ENCODE measurements around the gene IPO9.

IPO9 gene

DNA sequence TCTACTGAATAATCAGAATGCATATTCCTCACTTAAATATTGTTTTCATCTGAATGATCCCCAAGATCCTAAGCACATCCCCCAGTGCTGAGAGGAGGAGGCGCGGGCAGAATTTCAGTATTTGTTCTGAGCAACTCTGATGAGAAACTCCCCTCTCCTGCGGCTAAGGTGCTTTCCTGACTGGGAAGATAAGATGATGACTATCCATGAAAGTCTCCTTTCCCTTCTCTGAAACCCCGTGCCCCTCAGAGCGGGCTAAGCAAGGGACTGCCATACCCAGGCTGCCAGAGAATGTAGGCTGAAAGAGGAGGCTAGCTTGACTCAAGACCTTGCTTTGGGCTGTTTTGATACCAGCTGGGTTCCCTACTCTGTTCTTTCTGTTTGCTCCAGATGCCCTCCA, 39.7 kb upstream of the IPO9 start:
- Histone ChIP-seq H3K27me3 (ENCODE audit: control insufficient read depth, insufficient read depth, low read length) (no peaks in the 10 kb centered on the region), H3K27ac (ENCODE audit: low read length) (no peak overlapping the region), H3K36me3 (ENCODE audit: control insufficient read depth, insufficient read depth, low read length) (peaks cover 19% of the 10 kb centered on the region), H3K4me3 (ENCODE audit: low read length) (no peak overlapping the region), H3K4me1 (ENCODE audit: control insufficient read depth, insufficient read depth, low read length) (no peaks in the 10 kb centered on the region), H3K9me3 (ENCODE audit: control insufficient read depth, insufficient read depth, low read length) (no peaks in the 10 kb centered on the region)
- no peak for DNase-seq (ENCODE audit: low read depth, low spot score)
- WGBS (ENCODE audit: insufficient coverage, insufficient read length): no CpG with 5 or more reads among the region's 5 CpGs

DNA sequence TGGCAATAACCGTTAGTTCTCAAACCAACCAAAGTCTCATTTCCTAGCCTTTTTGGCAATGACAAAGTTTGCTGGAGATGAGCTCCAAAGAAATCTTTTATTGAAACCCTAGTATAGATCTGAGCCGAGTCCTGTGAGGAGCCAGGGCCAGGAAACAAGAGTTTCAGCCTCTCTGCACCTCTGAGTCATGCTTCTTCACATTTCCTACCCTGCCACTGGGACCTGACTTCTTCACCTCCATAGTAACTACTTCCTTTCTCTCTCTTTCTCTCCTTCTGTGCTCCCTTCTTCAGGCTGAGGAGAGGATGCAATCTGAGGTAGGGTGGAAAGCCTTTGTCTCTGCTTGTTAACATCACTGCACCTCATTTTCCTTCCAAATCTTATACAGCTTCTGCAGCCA, 38.7 kb upstream of the IPO9 start:
- H3K4me3 ChIP-seq (ENCODE audit: low read length): no peak overlapping the region
- DNase-seq (ENCODE audit: low read depth, low spot score): no peak
- WGBS (ENCODE audit: insufficient coverage, insufficient read length): no CpG with 5 or more reads among the region's 2 CpGs
- H3K9me3 ChIP-seq (ENCODE audit: control insufficient read depth, insufficient read depth, low read length): no peaks in the 10 kb centered on the region
- H3K27ac ChIP-seq (ENCODE audit: low read length): no peak overlapping the region
- no peaks in the 10 kb centered on the region for H3K4me1 ChIP-seq (ENCODE audit: control insufficient read depth, insufficient read depth, low read length)
- no peaks in the 10 kb centered on the region for H3K27me3 ChIP-seq (ENCODE audit: control insufficient read depth, insufficient read depth, low read length)
- H3K36me3 ChIP-seq (ENCODE audit: control insufficient read depth, insufficient read depth, low read length): peaks cover 19% of the 10 kb centered on the region

DNA sequence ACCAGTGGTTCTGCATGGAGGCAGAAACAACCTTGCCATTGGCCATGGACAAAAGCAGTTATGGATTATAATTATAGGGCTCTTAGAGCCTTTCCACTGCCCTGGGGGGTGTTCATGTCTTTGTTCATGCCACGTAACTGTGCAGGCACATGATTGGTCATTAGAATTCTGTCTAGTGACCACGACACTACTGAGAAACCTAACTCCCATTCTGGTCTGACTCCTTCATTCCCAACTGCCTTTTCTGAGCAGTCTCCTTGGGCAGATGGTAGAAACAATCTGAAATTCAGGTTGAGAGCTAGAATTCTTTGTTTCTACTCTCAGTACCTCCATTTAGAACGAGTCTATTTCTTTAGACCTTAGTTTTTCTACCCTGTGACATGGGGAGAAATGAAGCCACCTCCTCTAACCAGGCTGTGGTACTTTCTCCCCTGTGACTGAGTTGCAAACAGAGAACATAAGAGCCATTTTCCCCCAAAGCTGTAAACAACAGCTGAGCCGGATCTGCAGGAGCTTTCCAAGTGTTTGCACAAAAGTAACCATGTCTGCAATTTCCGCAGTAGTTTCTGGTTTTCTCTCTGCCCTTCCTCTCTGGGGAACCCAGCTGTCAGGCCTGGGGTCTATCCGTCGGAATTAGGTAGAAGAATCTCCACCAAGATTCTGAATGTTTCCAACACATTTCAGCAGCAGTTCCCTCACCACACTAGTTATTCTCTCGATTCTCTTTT, 37.7 kb upstream of the IPO9 start:
- no peak for DNase-seq (ENCODE audit: low read depth, low spot score)
- 100% methylated on average over 1 of the region's 8 CpGs for WGBS (ENCODE audit: insufficient coverage, insufficient read length)
- H3K4me1 ChIP-seq (ENCODE audit: control insufficient read depth, insufficient read depth, low read length): no peaks in the 10 kb centered on the region
- no peak overlapping the region for H3K27ac ChIP-seq (ENCODE audit: low read length)
- no peaks in the 10 kb centered on the region for H3K9me3 ChIP-seq (ENCODE audit: control insufficient read depth, insufficient read depth, low read length)
- H3K27me3 ChIP-seq (ENCODE audit: control insufficient read depth, insufficient read depth, low read length): no peaks in the 10 kb centered on the region
- no peak overlapping the region for H3K4me3 ChIP-seq (ENCODE audit: low read length)
- H3K36me3 ChIP-seq (ENCODE audit: control insufficient read depth, insufficient read depth, low read length): peaks cover 23% of the 10 kb centered on the region

DNA sequence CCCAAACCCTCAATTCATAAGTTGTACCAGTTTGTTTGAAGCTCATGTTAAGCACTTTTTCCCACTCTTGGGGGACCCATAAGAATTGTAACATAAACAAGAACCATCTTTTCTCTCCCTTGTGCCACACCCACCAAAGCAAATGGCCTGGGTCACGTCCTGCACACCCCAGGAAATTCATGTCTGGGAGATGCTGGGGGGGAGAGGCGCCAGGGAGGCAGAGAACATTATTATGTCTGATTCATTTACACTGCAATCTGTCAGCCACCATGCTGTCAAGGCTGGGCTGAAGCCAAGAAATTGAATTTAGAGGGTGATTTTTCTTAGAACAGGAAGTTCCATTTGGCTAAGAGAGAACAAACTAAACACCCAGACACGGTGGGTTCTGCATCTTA, 37.2 kb upstream of the IPO9 start:
- no CpG with 5 or more reads among the region's 3 CpGs for WGBS (ENCODE audit: insufficient coverage, insufficient read length)
- no peaks in the 10 kb centered on the region for H3K27me3 ChIP-seq (ENCODE audit: control insufficient read depth, insufficient read depth, low read length)
- DNase-seq (ENCODE audit: low read depth, low spot score): no peak
- peaks cover 21% of the 10 kb centered on the region for H3K36me3 ChIP-seq (ENCODE audit: control insufficient read depth, insufficient read depth, low read length)
- no peaks in the 10 kb centered on the region for H3K4me1 ChIP-seq (ENCODE audit: control insufficient read depth, insufficient read depth, low read length)
- H3K27ac ChIP-seq (ENCODE audit: low read length): no peak overlapping the region
- no peak overlapping the region for H3K4me3 ChIP-seq (ENCODE audit: low read length)
- H3K9me3 ChIP-seq (ENCODE audit: control insufficient read depth, insufficient read depth, low read length): no peaks in the 10 kb centered on the region

DNA sequence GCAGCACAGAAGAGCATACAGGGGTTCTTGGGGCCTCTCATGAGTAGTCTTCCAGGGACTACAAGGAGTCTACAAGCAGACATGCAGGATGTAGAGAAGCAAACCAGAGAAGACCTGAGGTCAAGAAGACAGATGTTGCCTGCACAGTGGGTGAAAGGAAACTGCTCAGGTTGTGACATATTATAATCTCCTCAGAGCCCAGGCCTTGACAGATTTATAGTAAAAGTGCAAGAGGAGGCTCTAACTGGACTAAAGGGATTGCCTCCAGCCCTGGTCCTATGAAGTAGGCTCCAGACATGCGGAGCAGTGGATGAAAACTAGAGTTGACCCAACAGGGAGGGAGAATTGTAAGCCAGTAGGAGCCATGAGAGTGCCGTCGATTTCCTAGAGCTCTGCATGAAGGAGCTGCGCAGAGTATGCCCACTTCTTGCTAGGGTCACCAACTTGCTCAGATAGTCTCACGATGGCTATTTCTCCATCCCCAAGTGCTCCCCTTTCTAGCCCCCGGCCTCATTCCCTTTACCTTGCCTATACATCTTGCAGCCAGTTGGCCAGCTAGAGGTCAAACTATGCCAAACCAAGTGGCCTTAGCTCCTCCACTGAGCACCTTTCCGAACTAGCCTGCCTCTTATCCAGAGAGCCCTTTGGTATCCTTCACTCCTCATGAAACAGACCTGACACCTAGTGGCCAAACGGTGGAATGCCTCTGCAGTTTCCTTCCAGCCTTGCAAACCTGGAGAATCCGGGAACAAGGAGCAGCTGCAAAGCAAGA, 36.2 kb upstream of the IPO9 start:
- Histone ChIP-seq H3K27me3 (ENCODE audit: control insufficient read depth, insufficient read depth, low read length) (no peaks in the 10 kb centered on the region), H3K9me3 (ENCODE audit: control insufficient read depth, insufficient read depth, low read length) (no peaks in the 10 kb centered on the region), H3K4me1 (ENCODE audit: control insufficient read depth, insufficient read depth, low read length) (no peaks in the 10 kb centered on the region), H3K27ac (ENCODE audit: low read length) (no peak overlapping the region), H3K36me3 (ENCODE audit: control insufficient read depth, insufficient read depth, low read length) (peaks cover 19% of the 10 kb centered on the region), H3K4me3 (ENCODE audit: low read length) (no peak overlapping the region)
- DNase-seq (ENCODE audit: low read depth, low spot score): peak; percentile 80
- no CpG with 5 or more reads among the region's 9 CpGs for WGBS (ENCODE audit: insufficient coverage, insufficient read length)

DNA sequence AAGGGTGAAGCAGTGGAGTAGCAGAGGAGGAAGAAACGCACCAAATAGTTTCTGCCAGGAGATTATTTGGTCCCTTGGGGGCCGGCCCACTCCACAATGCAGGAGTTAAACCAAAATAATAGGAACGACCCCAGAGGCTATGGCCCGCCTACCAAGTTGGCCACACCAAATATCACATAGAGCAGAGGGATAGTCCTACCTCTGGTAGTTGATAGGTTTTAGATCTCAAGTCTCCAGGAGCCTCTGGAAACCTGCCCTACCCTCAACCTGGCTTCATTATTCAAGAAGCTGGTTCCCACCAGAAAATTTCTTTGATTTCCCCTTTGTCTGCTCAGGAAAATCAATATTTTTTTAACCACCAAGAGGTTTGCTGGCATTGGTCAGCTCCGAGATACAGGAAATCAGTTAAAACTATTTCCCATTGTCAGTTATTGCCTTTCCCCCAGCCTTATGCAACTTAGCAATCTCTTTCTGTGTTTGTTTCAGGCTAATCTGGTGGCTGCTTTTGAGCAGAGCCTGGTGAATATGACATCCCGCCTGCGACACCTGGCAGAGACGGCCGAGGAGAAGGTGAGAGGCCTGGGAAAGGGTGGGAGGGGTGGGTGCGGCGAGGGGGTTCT, 35.5 kb upstream of the IPO9 start:
- Histone ChIP-seq H3K4me3 (ENCODE audit: low read length) (no peak overlapping the region), H3K36me3 (ENCODE audit: control insufficient read depth, insufficient read depth, low read length) (peaks cover 15% of the 10 kb centered on the region), H3K9me3 (ENCODE audit: control insufficient read depth, insufficient read depth, low read length) (no peaks in the 10 kb centered on the region), H3K27ac (ENCODE audit: low read length) (no peak overlapping the region), H3K4me1 (ENCODE audit: control insufficient read depth, insufficient read depth, low read length) (no peaks in the 10 kb centered on the region), H3K27me3 (ENCODE audit: control insufficient read depth, insufficient read depth, low read length) (no peaks in the 10 kb centered on the region)
- WGBS (ENCODE audit: insufficient coverage, insufficient read length): no CpG with 5 or more reads among the region's 11 CpGs
- no peak for DNase-seq (ENCODE audit: low read depth, low spot score)

DNA sequence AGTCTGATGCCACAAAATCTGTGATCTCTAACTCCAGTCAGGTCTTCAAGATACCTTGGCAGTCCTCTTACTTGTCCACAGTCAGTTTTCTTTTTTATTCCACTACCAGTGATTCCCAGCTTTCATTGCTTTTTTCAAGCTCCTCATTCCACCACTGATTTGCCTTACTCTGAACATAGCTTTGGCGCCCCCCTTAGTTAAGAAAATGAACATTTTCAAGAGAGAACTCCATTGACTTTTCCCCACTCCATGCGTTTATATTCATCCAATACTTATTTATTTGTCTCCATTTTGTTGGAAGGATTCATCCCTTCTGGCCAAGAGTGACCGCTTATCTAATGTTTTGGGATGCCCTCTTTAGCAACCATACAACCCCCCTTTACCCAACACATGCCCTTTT, 33.9 kb upstream of the IPO9 start:
- DNase-seq (ENCODE audit: low read depth, low spot score): no peak
- Histone ChIP-seq H3K4me1 (ENCODE audit: control insufficient read depth, insufficient read depth, low read length) (no peaks in the 10 kb centered on the region), H3K27me3 (ENCODE audit: control insufficient read depth, insufficient read depth, low read length) (no peaks in the 10 kb centered on the region), H3K36me3 (ENCODE audit: control insufficient read depth, insufficient read depth, low read length) (peaks cover 12% of the 10 kb centered on the region; the same call in 1 of the 2 replicates), H3K27ac (ENCODE audit: low read length) (no peak overlapping the region), H3K9me3 (ENCODE audit: control insufficient read depth, insufficient read depth, low read length) (no peaks in the 10 kb centered on the region), H3K4me3 (ENCODE audit: low read length) (no peak overlapping the region)
- no CpG with 5 or more reads among the region's 3 CpGs for WGBS (ENCODE audit: insufficient coverage, insufficient read length)

DNA sequence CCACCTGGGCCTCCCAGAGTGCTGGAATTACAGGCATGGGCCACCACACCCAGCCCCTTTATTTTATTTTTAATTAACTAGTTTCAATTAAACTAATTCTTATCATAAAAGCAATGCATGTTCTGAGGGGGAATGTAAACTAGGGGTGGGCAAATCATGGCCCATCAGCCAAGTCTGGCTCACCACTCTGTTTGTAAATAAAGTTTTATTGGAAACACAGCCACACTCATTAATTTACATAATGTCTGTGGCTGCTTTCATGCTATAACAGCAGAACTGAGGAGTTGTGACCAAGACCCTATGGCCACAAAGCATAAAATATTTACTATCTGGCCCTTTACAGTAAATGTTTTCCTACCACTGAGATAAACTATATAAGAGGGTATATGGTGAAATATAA, 28.7 kb upstream of the IPO9 start:
- H3K4me1 ChIP-seq (ENCODE audit: control insufficient read depth, insufficient read depth, low read length): no peaks in the 10 kb centered on the region

DNA sequence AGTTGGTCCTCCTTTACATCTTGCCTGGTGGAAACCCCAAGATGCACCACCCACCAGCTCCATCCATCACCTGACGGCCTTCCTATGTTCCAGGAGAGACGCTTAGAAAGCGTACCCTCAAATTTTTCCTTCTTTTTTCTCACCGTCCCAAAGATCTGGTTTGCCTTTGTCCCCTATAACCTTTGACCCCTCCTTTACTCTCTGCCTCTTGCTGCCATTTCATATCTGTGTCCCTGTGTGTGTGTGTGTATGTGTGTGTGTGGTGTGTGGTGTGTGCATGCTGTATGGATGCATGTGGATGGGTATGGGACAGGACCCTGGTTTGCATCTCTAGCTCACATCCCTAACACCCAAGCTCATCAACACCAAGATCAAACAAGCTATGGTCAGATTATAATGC, 22.2 kb upstream of the IPO9 start:
- H3K27me3 ChIP-seq (ENCODE audit: control insufficient read depth, insufficient read depth, low read length): no peaks in the 10 kb centered on the region
- peaks cover 19% of the 10 kb centered on the region; the same call in 1 of the 2 replicates for H3K36me3 ChIP-seq (ENCODE audit: control insufficient read depth, insufficient read depth, low read length)
- H3K4me1 ChIP-seq (ENCODE audit: control insufficient read depth, insufficient read depth, low read length): no peaks in the 10 kb centered on the region
- no CpG with 5 or more reads among the region's 4 CpGs for WGBS (ENCODE audit: insufficient coverage, insufficient read length)
- H3K27ac ChIP-seq (ENCODE audit: low read length): no peak overlapping the region
- no peaks in the 10 kb centered on the region for H3K9me3 ChIP-seq (ENCODE audit: control insufficient read depth, insufficient read depth, low read length)
- DNase-seq (ENCODE audit: low read depth, low spot score): no peak
- H3K4me3 ChIP-seq (ENCODE audit: low read length): no peak overlapping the region

More for the DNA sequence above, 28.7 kb upstream of the IPO9 start:
- no peak overlapping the region for H3K27ac ChIP-seq (ENCODE audit: low read length)
- H3K4me3 ChIP-seq (ENCODE audit: low read length): no peak overlapping the region
- no peak for DNase-seq (ENCODE audit: low read depth, low spot score)
- H3K27me3 ChIP-seq (ENCODE audit: control insufficient read depth, insufficient read depth, low read length): no peaks in the 10 kb centered on the region
- peaks cover 4% of the 10 kb centered on the region; the same call in 1 of the 2 replicates for H3K36me3 ChIP-seq (ENCODE audit: control insufficient read depth, insufficient read depth, low read length)
- no peaks in the 10 kb centered on the region for H3K9me3 ChIP-seq (ENCODE audit: control insufficient read depth, insufficient read depth, low read length)

DNA sequence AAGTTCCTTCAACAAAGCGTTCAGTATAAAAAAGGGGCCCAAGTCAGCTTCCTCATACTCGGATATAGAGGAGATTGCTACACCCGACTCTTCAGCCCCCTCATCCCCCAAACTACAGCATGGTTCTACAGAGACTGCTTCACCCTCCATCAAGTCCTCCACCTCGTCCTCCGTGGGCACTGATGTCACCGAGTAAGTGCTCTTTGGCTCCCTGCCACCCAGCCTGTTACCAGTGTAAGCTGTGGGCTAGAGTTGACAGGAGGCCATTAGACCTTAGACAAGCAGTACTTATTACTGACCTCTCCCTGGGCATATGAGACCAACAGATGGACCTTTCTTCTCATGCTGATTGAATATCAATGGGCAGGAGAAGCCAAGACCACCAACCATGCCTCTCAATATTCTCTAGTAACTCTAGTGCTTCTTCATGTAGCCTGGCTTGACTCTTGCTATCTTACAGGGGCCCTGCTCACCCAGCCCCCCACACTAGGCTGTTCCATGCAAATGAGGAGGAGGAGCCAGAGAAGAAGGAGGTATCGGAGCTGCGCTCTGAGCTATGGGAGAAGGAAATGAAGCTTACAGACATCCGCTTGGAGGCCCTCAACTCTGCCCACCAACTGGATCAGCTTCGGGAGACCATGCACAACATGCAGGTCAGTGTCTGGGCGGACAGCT, 20.9 kb upstream of the IPO9 start:
- DNase-seq (ENCODE audit: low read depth, low spot score): no peak
- Histone ChIP-seq H3K36me3 (ENCODE audit: control insufficient read depth, insufficient read depth, low read length) (peaks cover 22% of the 10 kb centered on the region; the same call in 1 of the 2 replicates), H3K27me3 (ENCODE audit: control insufficient read depth, insufficient read depth, low read length) (no peaks in the 10 kb centered on the region), H3K4me1 (ENCODE audit: control insufficient read depth, insufficient read depth, low read length) (no peaks in the 10 kb centered on the region), H3K9me3 (ENCODE audit: control insufficient read depth, insufficient read depth, low read length) (no peaks in the 10 kb centered on the region), H3K4me3 (ENCODE audit: low read length) (no peak overlapping the region), H3K27ac (ENCODE audit: low read length) (no peak overlapping the region)
- no CpG with 5 or more reads among the region's 11 CpGs for WGBS (ENCODE audit: insufficient coverage, insufficient read length)

All from iPS DF 6.9 (cell line).